K562 (cell line): ENCODE results near the gene RANBP6. TPM values are rescaled to one million over a fixed set of nuclear protein-coding genes. Genes with fewer than 3 reads are reported as not detected.

Source experiments
- ATAC-seq: fragments of 200-7000 bp; cut with Tn5 transposase; 3 replicates; pipeline ENCODE4 v1.9.1; 2020; ENCODE audit warnings: moderate library complexity
- BruUV-seq: library from RNA; stranded (reverse); fragments of 400-500 nt; replicated peaks from 2 replicates; lab custom pipeline; 2021; lab: Mats Ljungman, UMichigan
- CTCF ChIA-PET: fragments of 300-600 bp; formaldehyde crosslinking; extraction: SDS; loops from one replicate; lab custom pipeline; 2021; ENCODE audit warnings: low intra/inter-chr PET ratio; lab: Yijun Ruan, JAX
- POLR2A ChIA-PET: fragments of 300-600, 350-650 bp; sonication (Branson Sonifier 250); formaldehyde crosslinking; extraction: SDS; loops from one replicate; lab custom pipeline; 2021; ENCODE audit warnings: antibody characterized with exemption, inconsistent platforms; lab: Yijun Ruan, JAX
- DNase-seq, 4 experiments: peaks; one replicate each; pipeline versions ENCODE4 v3.0.0 to v3.0.0-alpha.2; 2011 to 2018; ENCODE audit warnings: low spot score in 3 of 4, mixed read lengths in 3 of 4; ENCODE audit errors: extremely low read depth in 1 of 4
- FAIRE-seq: peaks from 2 replicates; lab custom pipeline; 2011; peaks lifted over from hg19 to GRCh38; lab: Jason Lieb, UNC
- H2AFZ ChIP-seq: 2 replicates; pipeline ENCODE4 v1.6.0; 2011; ENCODE audit warnings: low read depth, low read length, control low read depth, inconsistent platforms
- H3K27ac ChIP-seq: fragments of 200-600 bp; 3 replicates; pipeline ENCODE4 v1.8.0; 2011; ENCODE audit warnings: low read depth, mild to moderate bottlenecking, control low read depth, inconsistent platforms, low read length, moderate library complexity, mixed read lengths; ENCODE audit errors: extremely low read depth
- H3K27me3 ChIP-seq, 2 experiments: fragments of 300-600 bp in 1 of 2; 2 replicates in 1 of 2; 3 replicates in 1 of 2; pipeline versions ENCODE4 v1.6.0 to v1.8.0; 2011; ENCODE audit warnings: inconsistent platforms in 2 of 2, low read length in 2 of 2, mild to moderate bottlenecking in 1 of 2, mixed read lengths in 1 of 2, moderate library complexity in 1 of 2; ENCODE audit not compliant: control insufficient read depth in 2 of 2, insufficient read depth in 2 of 2
- H3K36me3 ChIP-seq: fragments of 300-600 bp; 3 replicates; pipeline ENCODE4 v1.8.0; 2011; ENCODE audit warnings: mild to moderate bottlenecking, low read length, inconsistent platforms; ENCODE audit not compliant: control insufficient read depth, insufficient read depth
- H3K4me1 ChIP-seq, 2 experiments: fragments of 200-600 bp in 1 of 2; replicated peaks in 1 of 2; 2 replicates in 1 of 2; 3 replicates in 1 of 2; pipeline versions ENCODE4 v1.5.1 to v1.8.0; 2011; ENCODE audit warnings: inconsistent platforms in 2 of 2, low read length in 2 of 2, mild to moderate bottlenecking in 1 of 2, mixed read lengths in 1 of 2, moderate library complexity in 1 of 2; ENCODE audit not compliant: control insufficient read depth in 2 of 2, insufficient read depth in 2 of 2
- H3K4me2 ChIP-seq: 2 replicates; pipeline ENCODE4 v1.6.1; 2011; ENCODE audit warnings: low read length, control low read depth, inconsistent platforms, mixed read lengths; ENCODE audit not compliant: insufficient read depth
- H3K4me3 ChIP-seq: fragments of 200-600 bp; sonication (generic), shearing (Covaris generic); 2 replicates; pipeline ENCODE4 v1.5.1; 2016; ENCODE audit warnings: control low read depth, inconsistent platforms
- H3K79me2 ChIP-seq: fragments of 200-600 bp; 3 replicates; pipeline ENCODE4 v1.8.0; 2011; ENCODE audit warnings: low read length, inconsistent platforms; ENCODE audit not compliant: control insufficient read depth, insufficient read depth
- H3K9ac ChIP-seq, 2 experiments: 2 replicates each; pipeline versions ENCODE4 v1.6.0 to v1.6.1; 2011; ENCODE audit warnings: low read depth in 2 of 2, low read length in 2 of 2, control low read depth in 1 of 2, inconsistent platforms in 1 of 2, mild to moderate bottlenecking in 1 of 2, mixed read lengths in 1 of 2; ENCODE audit not compliant: insufficient read depth in 1 of 2
- H3K9me1 ChIP-seq: one replicate; pipeline ENCODE4 v1.6.0; 2011; ENCODE audit warnings: inconsistent platforms, mild to moderate bottlenecking, low read length, moderate library complexity; ENCODE audit not compliant: control insufficient read depth, insufficient read depth
- H3K9me3 ChIP-seq: replicated peaks from 2 replicates; pipeline ENCODE4 v1.5.1; 2011; ENCODE audit warnings: low read depth, low read length, inconsistent platforms; ENCODE audit not compliant: control insufficient read depth, insufficient read depth
- H4K20me1 ChIP-seq: replicated peaks from 2 replicates; pipeline ENCODE4 v1.6.1; 2011; ENCODE audit warnings: low read length, inconsistent platforms, mixed read lengths; ENCODE audit not compliant: control insufficient read depth, insufficient read depth
- C11orf30 ChIP-seq: fragments of 450-650 bp; IDR thresholded peaks from 2 replicates; pipeline ENCODE4 v1.6.1; 2016; ENCODE audit warnings: low read depth, mild to moderate bottlenecking
- KLF13 ChIP-seq: fragments of 450-650 bp; IDR thresholded peaks from 2 replicates; pipeline ENCODE4 v1.6.1; 2016; ENCODE audit warnings: missing genetic modification characterization, low read depth, mild to moderate bottlenecking, missing compliant biosample characterization, moderate library complexity, borderline replicate concordance
- MCM7 ChIP-seq, 2 experiments: fragments of 450-650 bp; IDR thresholded peaks; 2 replicates each; pipeline ENCODE4 v1.6.1; 2016 to 2018
- PHTF2 ChIP-seq: fragments of 250-450 bp; sonication (Bioruptor Pico); IDR thresholded peaks from 2 replicates; pipeline ENCODE4 v1.5.0; 2021; ENCODE audit warnings: mild to moderate bottlenecking
- PRMT5 ChIP-seq: sonication (generic); formaldehyde crosslinking; IDR thresholded peaks from 2 replicates; pipeline ENCODE4 v1.5.0; 2020; ENCODE audit warnings: missing genetic modification reagents
- SETDB1 ChIP-seq: IDR thresholded peaks from one replicate; pipeline ENCODE4 v1.6.1; 2012; ENCODE audit warnings: low read length, control low read depth, inconsistent platforms
- ZBTB1 ChIP-seq: sonication (generic); formaldehyde crosslinking; IDR thresholded peaks from 2 replicates; pipeline ENCODE4 v1.8.1; 2023; ENCODE audit warnings: missing genetic modification reagents, low read depth, mild to moderate bottlenecking, borderline replicate concordance
- ZC3H4 ChIP-seq: sonication (generic); formaldehyde crosslinking; IDR thresholded peaks from 2 replicates; pipeline ENCODE4 v1.9.0; 2021; ENCODE audit warnings: missing genetic modification reagents, borderline replicate concordance
- ZNF316 ChIP-seq: fragments of 450-650 bp; IDR thresholded peaks from 2 replicates; pipeline ENCODE4 v1.6.1; 2016
- WGBS: fragments of 100-300 bp; shearing (Covaris generic); methylation state at CpG from one replicate; pipeline ENCODE4 v1.1.6; 2016; ENCODE audit warnings: low coverage, mixed read lengths; ENCODE audit not compliant: insufficient coverage; ENCODE audit errors: missing lambda C conversion rate; 5-methylcytosine and 5-hydroxymethylcytosine counted together
- in situ Hi-C: fragments of 300-500 bp; cut with MboI; formaldehyde crosslinking; loops from 4 replicates; pipeline ENCODE4 v1.15.0; 2018; ENCODE audit warnings: inconsistent platforms, mixed read lengths
- intact Hi-C: fragments of 100-400 bp; cut with micrococcal nuclease; formaldehyde crosslinking; loops from 2 replicates; pipeline ENCODE4 v1.14.2; 2022
- polyA plus RNA-seq, 8 experiments: library from polyadenylated mRNA; depleted of rRNA in 4 of 8; stranded (reverse) in 5 of 8; unstranded in 3 of 8; fragments of >200 nt; fragmentation: Nextera tagmentation in 2 of 8; fragmentation: Illumina TruSeq in 1 of 8; extraction: Ambion mirVana in 2 of 8; extraction: Trizol in 1 of 8; gene quantifications; 2 replicates each; pipeline versions ENCODE4 v1.2.1 to v1.2.3, GENCODE V29; 2011 to 2014; ENCODE audit warnings: inconsistent platforms in 1 of 8, missing spikeins in 1 of 8
- total RNA-seq, 7 experiments: library from RNA; depleted of rRNA in 6 of 7; stranded (reverse); fragments of >200 nt in 6 of 7; fragmentation: Illumina TruSeq in 2 of 7; extraction: Trizol in 2 of 7; gene quantifications; 2 replicates each; pipeline versions ENCODE4 v1.2.1 to v1.2.3, GENCODE V29; 2011 to 2021; ENCODE audit warnings: low replicate concordance in 1 of 7

The RANBP6 gene
- total and polyA plus RNA-seq, 9 of the 15 experiments (the other 6 are each of a cell fraction or from before 2014, with no cell fraction given), result 10.4 to 19.9 (median 11.5) TPM

- no TSS peak for BruUV-seq
- ChIA-PET CTCF (no interaction called here), POLR2A (no interaction called here)
- no peaks in the 10 kb centered on the region for H3K9me3 ChIP-seq
- FAIRE-seq, result no peak
- H3K9me1 ChIP-seq, result no peaks in the 10 kb centered on the region
- no peaks in the 10 kb centered on the region for H4K20me1 ChIP-seq
- H3K27me3 ChIP-seq, result no peaks in the 10 kb centered on the region
- WGBS, result 53% methylated on average over 2 of the region's 2 CpGs
- H3K27ac ChIP-seq, result no peak overlapping the region
- DNase-seq, result no peak
- H2AFZ ChIP-seq, result no peak overlapping the region
- H3K9ac ChIP-seq, result no peak overlapping the region
- no peak overlapping the region for H3K4me3 ChIP-seq
- no peaks in the 10 kb centered on the region for H3K4me1 ChIP-seq
- no peaks in the 10 kb centered on the region for H3K36me3 ChIP-seq
- intact Hi-C loops (no loop called here), in situ Hi-C loops (no loop called here)
- TF ChIP-seq PHTF2 (CRISPR knock-in tag), result no peak
- TF ChIP-seq SETDB1, result no peak
- no peak for TF ChIP-seq ZBTB1 (CRISPR knock-in tag)
- TF ChIP-seq MCM7 (IDR thresholded peaks at IDR 0.05), result no peak
- no peak for ATAC-seq
- H3K79me2 ChIP-seq, result no peaks in the 10 kb centered on the region
- H3K4me2 ChIP-seq, result no peak overlapping the region
These were observed 33.1 kb downstream of the RANBP6 start for GRCh38 chr9:5982317-5982716.

- Histone ChIP-seq H3K79me2 (no peaks in the 10 kb centered on the region), H3K9me1 (no peaks in the 10 kb centered on the region), H4K20me1 (no peaks in the 10 kb centered on the region), H3K4me3 (no peak overlapping the region), H3K4me2 (no peak overlapping the region), H3K36me3 (no peaks in the 10 kb centered on the region), H2AFZ (no peak overlapping the region), H3K4me1 (peaks cover 0 to 3% of the 10 kb centered on the region in 2 experiments; a peak in 2 of 5 replicates), H3K27ac (no peak overlapping the region), H3K9ac (no peak overlapping the region), H3K27me3 (no peaks in the 10 kb centered on the region), H3K9me3 (no peaks in the 10 kb centered on the region)
- ATAC-seq (no peak), FAIRE-seq (no peak), DNase-seq (no peak)
- WGBS, result 71% methylated on average over 1 of the region's 1 CpG
- intact Hi-C loops (no loop called here), in situ Hi-C loops (no loop called here)
- BruUV-seq, result no TSS peak
- POLR2A ChIA-PET, result interaction anchor here (1.2 kb wide), 1 partner anchor 49 kb away, joined by 3 read pairs; no protein-coding TSS in a partner anchor
- CTCF ChIA-PET, result no interaction called here
- no peak for TF ChIP-seq ZC3H4 (CRISPR knock-in tag)
- peak; percentile 30; the same call in 1 of the 2 replicates for TF ChIP-seq ZNF316
- TF ChIP-seq KLF13 (tag), result no peak
- no peak for TF ChIP-seq PRMT5 (CRISPR knock-in tag)
- peak; percentile 9; the same call in 1 of the 2 replicates for TF ChIP-seq C11orf30
These were observed 36.9 kb downstream of the RANBP6 start for GRCh38 chr9:5978523-5978922.
